RKO (cell line): ENCODE measurements around the gene GNB1L.

Source experiments
- DNase-seq: peaks from one replicate; pipeline ENCODE4 v3.0.0-alpha.2; 2016; ENCODE audit warnings: low spot score

GNB1L gene

GRCh38 chr22:19748991-19749664, 105.5 kb downstream of the GNB1L start:
- DNase-seq: no peak

GRCh38 chr22:19748139-19748538, 106.5 kb downstream of the GNB1L start:
- DNase-seq: no peak

- no peak for DNase-seq
These were observed 107.1 kb downstream of the GNB1L start for GRCh38 chr22:19747551-19747950.

GRCh38 chr22:19746726-19747125, 107.9 kb downstream of the GNB1L start:
- no peak for DNase-seq

GRCh38 chr22:19745155-19746101, 109.2 kb downstream of the GNB1L start:
- DNase-seq: no peak

- DNase-seq: no peak
These were observed 110.2 kb downstream of the GNB1L start for GRCh38 chr22:19744350-19745006.

GRCh38 chr22:19743651-19744050, 111.0 kb downstream of the GNB1L start:
- DNase-seq: no peak

- DNase-seq: no peak
These were observed 111.6 kb downstream of the GNB1L start for GRCh38 chr22:19743081-19743480.

GRCh38 chr22:19742160-19743066, 112.3 kb downstream of the GNB1L start:
- DNase-seq: no peak

GRCh38 chr22:19741053-19741452, 113.6 kb downstream of the GNB1L start:
- DNase-seq: no peak

GRCh38 chr22:19740586-19740985, 114.1 kb downstream of the GNB1L start:
- DNase-seq: no peak

GRCh38 chr22:19739911-19740449, 114.7 kb downstream of the GNB1L start:
- DNase-seq: no peak

GRCh38 chr22:19739448-19739895, 115.2 kb downstream of the GNB1L start:
- no peak for DNase-seq

GRCh38 chr22:19738664-19739447, 115.8 kb downstream of the GNB1L start:
- DNase-seq: no peak

- DNase-seq: no peak
These were observed 116.6 kb downstream of the GNB1L start for GRCh38 chr22:19737846-19738663.

- no peak for DNase-seq
These were observed 118.8 kb downstream of the GNB1L start for GRCh38 chr22:19735665-19736510.

- no peak for DNase-seq
These were observed 119.8 kb downstream of the GNB1L start for GRCh38 chr22:19734837-19735382.

GRCh38 chr22:19734163-19734562, 120.5 kb downstream of the GNB1L start:
- DNase-seq: no peak
